Measurements from ENCODE around the gene CYP2W1.
"Not testable (repeated sequence)": the region's sequence is repeated elsewhere in the genome, so short reads cannot be mapped to it uniquely, and the experiment has no call there.

Gene CYP2W1

GRCh38 chr7:1031716-1032455, 48.9 kb downstream of the CYP2W1 start:
- no peak for DNase-seq

- DNase-seq: no peak
These were observed 49.7 kb downstream of the CYP2W1 start for GRCh38 chr7:1032536-1033181.

GRCh38 chr7:1033546-1034145, 50.7 kb downstream of the CYP2W1 start:
- DNase-seq: no peak

- DNase-seq: not testable (repeated sequence)
These were observed 51.8 kb downstream of the CYP2W1 start for GRCh38 chr7:1034769-1035168.

GRCh38 chr7:1036164-1036928, 53.4 kb downstream of the CYP2W1 start:
- DNase-seq: not testable (repeated sequence)
